NCI-H748 treated with DMSO at 0.1 percent for 48 hours (cell line): Measurements from ENCODE around the gene ENGASE.
"Not testable (repeated sequence)": the region's sequence is repeated elsewhere in the genome, so short reads cannot be mapped to it uniquely, and the experiment has no call there.

Experiments
- DNase-seq: peaks from one replicate; lab custom pipeline; 2025; lab: John Stamatoyannopoulos, UW

Gene ENGASE

GRCh38 chr17:79053251-79053925, 21.2 kb upstream of the ENGASE start:
- no peak for DNase-seq

GRCh38 chr17:79054200-79054960, 20.2 kb upstream of the ENGASE start:
- no peak for DNase-seq

- no peak for DNase-seq
These were observed 19.4 kb upstream of the ENGASE start for GRCh38 chr17:79055197-79055596.

GRCh38 chr17:79057737-79058385, 16.8 kb upstream of the ENGASE start:
- DNase-seq = no peak

GRCh38 chr17:79062691-79063090, 11.9 kb upstream of the ENGASE start:
- no peak for DNase-seq

- DNase-seq = no peak
These were observed 10.6 kb upstream of the ENGASE start for GRCh38 chr17:79064026-79064425.

GRCh38 chr17:79065105-79065670, 9.4 kb upstream of the ENGASE start:
- no peak for DNase-seq

- no peak for DNase-seq
These were observed 7.7 kb upstream of the ENGASE start for GRCh38 chr17:79066963-79067362.

GRCh38 chr17:79070266-79070880, 4.3 kb upstream of the ENGASE start:
- DNase-seq = no peak

GRCh38 chr17:79071161-79071740, 3.4 kb upstream of the ENGASE start:
- no peak for DNase-seq

GRCh38 chr17:79072544-79072943, 2.1 kb upstream of the ENGASE start:
- DNase-seq = no peak

GRCh38 chr17:79073016-79073705, 1.5 kb upstream of the ENGASE start:
- DNase-seq = no peak

GRCh38 chr17:79073706-79074088, 927 bp upstream of the ENGASE start:
- DNase-seq = no peak

GRCh38 chr17:79074121-79074648, 439 bp upstream of the ENGASE start:
- DNase-seq = not testable (repeated sequence)

GRCh38 chr17:79075446-79075750, 774 bp downstream of the ENGASE start:
- DNase-seq = no peak

GRCh38 chr17:79075861-79076406, 1.3 kb downstream of the ENGASE start:
- no peak for DNase-seq

- DNase-seq = no peak
These were observed 3.0 kb downstream of the ENGASE start for GRCh38 chr17:79077587-79077986.

GRCh38 chr17:79078476-79079190, 4.0 kb downstream of the ENGASE start:
- DNase-seq = no peak

GRCh38 chr17:79079421-79080200, 5.0 kb downstream of the ENGASE start:
- no peak for DNase-seq

GRCh38 chr17:79080349-79080748, 5.7 kb downstream of the ENGASE start:
- DNase-seq = no peak
